CD14-positive monocyte (primary cell): ENCODE data around the gene CCP110. TPM values are rescaled to one million over a fixed set of nuclear protein-coding genes. Genes with fewer than 3 reads are reported as not detected.

Source experiments
- DNase-seq, 3 donors: peaks; one replicate each; pipeline ENCODE4 v3.0.0-alpha.2; 2011 to 2022
- H2AFZ ChIP-seq: 2 replicates; pipeline ENCODE4 v1.6.0; 2012; ENCODE audit warnings: mild to moderate bottlenecking, low read depth, low read length, inconsistent platforms; ENCODE audit not compliant: insufficient read depth, poor library complexity, severe bottlenecking
- H3K27ac ChIP-seq, 2 donors: 1 replicate in 1 of 2; 2 replicates in 1 of 2; pipeline ENCODE4 v1.5.1; 2012 to 2013; ENCODE audit warnings: low read length in 2 of 2, control low read depth in 1 of 2, inconsistent platforms in 1 of 2, low read depth in 1 of 2, mild to moderate bottlenecking in 1 of 2
- H3K27me3 ChIP-seq, 2 donors: one replicate each; pipeline versions ENCODE4 v1.6.0 to v1.6.1; 2011 to 2013; ENCODE audit warnings: low read length in 2 of 2; ENCODE audit not compliant: control insufficient read depth in 2 of 2, insufficient read depth in 2 of 2
- H3K36me3 ChIP-seq, 2 donors: replicated peaks in 1 of 2; 1 replicate in 1 of 2; 2 replicates in 1 of 2; pipeline versions ENCODE4 v1.5.1 to v1.6.1; 2012 to 2013; ENCODE audit warnings: low read length in 2 of 2, control low read depth in 1 of 2, inconsistent platforms in 1 of 2, mild to moderate bottlenecking in 1 of 2; ENCODE audit not compliant: insufficient read depth in 2 of 2, control insufficient read depth in 1 of 2
- H3K4me1 ChIP-seq, 2 donors: 1 replicate in 1 of 2; 2 replicates in 1 of 2; pipeline versions ENCODE4 v1.5.1 to v1.6.1; 2012 to 2013; ENCODE audit warnings: low read length in 2 of 2, control low read depth in 1 of 2, inconsistent platforms in 1 of 2, mild to moderate bottlenecking in 1 of 2, moderate library complexity in 1 of 2; ENCODE audit not compliant: insufficient read depth in 2 of 2, control insufficient read depth in 1 of 2
- H3K4me2 ChIP-seq: replicated peaks from 2 replicates; pipeline ENCODE3; 2012; ENCODE audit warnings: low read length, moderate library complexity, mild to moderate bottlenecking; ENCODE audit not compliant: poor library complexity, severe bottlenecking; ENCODE audit errors: extremely low read depth
- H3K4me3 ChIP-seq, 3 experiments: fragments of 200-600 bp in 1 of 3; sonication (generic) in 1 of 3; replicated peaks in 1 of 3; 1 replicate in 2 of 3; 2 replicates in 1 of 3; pipeline ENCODE4 v1.5.1; 2011 to 2013; ENCODE audit warnings: low read length in 3 of 3, mild to moderate bottlenecking in 3 of 3, control low read depth in 2 of 3, low read depth in 2 of 3, inconsistent platforms in 1 of 3, moderate library complexity in 1 of 3
- H3K79me2 ChIP-seq: 2 replicates; pipeline ENCODE4 v1.6.0; 2012; ENCODE audit warnings: mild to moderate bottlenecking, control low read depth, inconsistent platforms, low read length, moderate library complexity; ENCODE audit not compliant: insufficient read depth
- H3K9ac ChIP-seq: 2 replicates; pipeline ENCODE4 v1.6.0; 2017; ENCODE audit warnings: low read length, mild to moderate bottlenecking; ENCODE audit not compliant: insufficient read depth, poor library complexity, severe bottlenecking
- H3K9me3 ChIP-seq, 2 donors: replicated peaks in 1 of 2; 1 replicate in 1 of 2; 2 replicates in 1 of 2; pipeline versions ENCODE4 v1.5.1 to v1.6.1; 2012 to 2013; ENCODE audit warnings: low read length in 2 of 2, control low read depth in 1 of 2; ENCODE audit not compliant: control insufficient read depth in 1 of 2, insufficient read depth in 1 of 2
- H4K20me1 ChIP-seq: 2 replicates; pipeline ENCODE4 v1.6.0; 2012; ENCODE audit warnings: mild to moderate bottlenecking, low read length, control low read depth, moderate library complexity; ENCODE audit not compliant: insufficient read depth
- H3K27ac Mint-ChIP-seq, 7 donors: one replicate each; pipeline ENCODE4 v1.8.0; 2020; ENCODE audit warnings: mild to moderate bottlenecking in 7 of 7, mixed read lengths in 7 of 7, moderate library complexity in 6 of 7, inconsistent platforms in 2 of 7
- H3K27me3 Mint-ChIP-seq, 3 donors: one replicate each; pipeline ENCODE4 v1.8.0; 2021 to 2022; ENCODE audit warnings: low read depth in 3 of 3, mild to moderate bottlenecking in 3 of 3, mixed read lengths in 3 of 3, moderate library complexity in 3 of 3, inconsistent platforms in 1 of 3
- H3K36me3 Mint-ChIP-seq, 2 donors: one replicate each; pipeline ENCODE4 v1.8.0; 2020; ENCODE audit warnings: mixed read lengths in 2 of 2, inconsistent platforms in 1 of 2, mild to moderate bottlenecking in 1 of 2
- H3K4me1 Mint-ChIP-seq: one replicate; pipeline ENCODE4 v1.8.0; 2020; ENCODE audit warnings: mild to moderate bottlenecking, mixed read lengths
- H3K4me3 Mint-ChIP-seq, 2 donors: one replicate each; pipeline ENCODE4 v1.8.0; 2020; ENCODE audit warnings: mild to moderate bottlenecking in 2 of 2, mixed read lengths in 2 of 2, moderate library complexity in 1 of 2
- H3K9me3 Mint-ChIP-seq, 7 donors: one replicate each; pipeline ENCODE4 v1.8.0; 2020 to 2022; ENCODE audit warnings: mixed read lengths in 7 of 7, mild to moderate bottlenecking in 6 of 7, moderate library complexity in 6 of 7, inconsistent platforms in 2 of 7
- WGBS: methylation state at CpG from one replicate; pipeline ENCODE4 v1.1.5; 2013; ENCODE audit warnings: missing lambda C conversion rate; ENCODE audit not compliant: insufficient coverage; 5-methylcytosine and 5-hydroxymethylcytosine counted together
- intact Hi-C, 2 donors: fragments of 100-400 bp; cut with micrococcal nuclease; formaldehyde crosslinking; loops; one replicate each; pipeline versions ENCODE4 v1.15.0 to v1.15.1; 2023
- polyA plus RNA-seq, 3 donors: library from polyadenylated mRNA; depleted of rRNA in 1 of 3; unstranded in 2 of 3; stranded (reverse) in 1 of 3; fragments of 300-500 nt in 2 of 3; fragments of >200 nt in 1 of 3; fragmentation: Illumina TruSeq in 2 of 3; gene quantifications; 1 replicate in 2 of 3; 2 replicates in 1 of 3; pipeline ENCODE4 v1.2.3, GENCODE V29; 2012 to 2021
- TF ChIP-seq, protein P1 (sequence below): fragments of 200-600 bp; IDR thresholded peaks from one replicate; pipeline ENCODE4 v1.8.0; 2022; ENCODE audit warnings: antibody characterized with exemption, mild to moderate bottlenecking

The CCP110 gene
- polyA plus RNA-seq, 3 donors: 3.5 to 6.2 (median 6.1) TPM

DNA sequence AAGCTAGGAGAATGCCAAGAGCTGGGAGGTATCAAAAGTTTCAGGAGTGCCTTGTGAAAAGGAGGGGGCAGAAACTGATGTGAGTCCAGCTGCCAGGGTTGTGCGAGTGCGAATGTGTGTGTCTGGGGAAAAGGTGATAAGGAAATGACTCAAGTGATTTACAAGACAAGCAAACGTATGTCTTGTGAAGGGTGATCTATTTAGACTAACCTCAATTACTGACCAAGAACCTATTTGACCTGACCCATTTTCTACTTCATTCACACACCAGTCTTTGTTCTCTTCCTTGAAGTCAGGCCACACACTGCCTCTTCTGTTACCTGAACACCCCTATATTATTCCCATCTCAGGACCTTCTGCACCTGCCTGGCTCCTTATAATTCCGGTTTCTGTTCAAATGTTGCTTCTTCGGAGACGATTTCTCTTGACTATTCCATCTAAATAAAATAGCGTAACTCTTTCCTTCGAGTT lies 2.8 kb upstream of the CCP110 start:
- Histone ChIP-seq H3K4me3 (peak overlapping the region; percentile 71 to 97 (median 88)), H3K4me2 (peak overlapping the region; percentile 99), H2AFZ (peak overlapping the region; percentile 95), H3K9me3 (no peaks in the 10 kb centered on the region), H3K36me3 (peaks cover 18 to 20% of the 10 kb centered on the region in 2 donors), H3K9ac (peak overlapping the region; percentile 81), H3K27ac (peak overlapping the region in 1 of 2 donors; percentile 91), H4K20me1 (peaks cover 8% of the 10 kb centered on the region), H3K79me2 (peaks cover 80% of the 10 kb centered on the region), H3K4me1 (peaks cover 34 to 63% of the 10 kb centered on the region in 2 donors), H3K27me3 (no peaks in the 10 kb centered on the region)
- H3K9me3 Mint-ChIP-seq: peaks cover 0 to 2% (median 0%) of the 10 kb centered on the region in 7 donors
- TF ChIP-seq, protein P1, sequence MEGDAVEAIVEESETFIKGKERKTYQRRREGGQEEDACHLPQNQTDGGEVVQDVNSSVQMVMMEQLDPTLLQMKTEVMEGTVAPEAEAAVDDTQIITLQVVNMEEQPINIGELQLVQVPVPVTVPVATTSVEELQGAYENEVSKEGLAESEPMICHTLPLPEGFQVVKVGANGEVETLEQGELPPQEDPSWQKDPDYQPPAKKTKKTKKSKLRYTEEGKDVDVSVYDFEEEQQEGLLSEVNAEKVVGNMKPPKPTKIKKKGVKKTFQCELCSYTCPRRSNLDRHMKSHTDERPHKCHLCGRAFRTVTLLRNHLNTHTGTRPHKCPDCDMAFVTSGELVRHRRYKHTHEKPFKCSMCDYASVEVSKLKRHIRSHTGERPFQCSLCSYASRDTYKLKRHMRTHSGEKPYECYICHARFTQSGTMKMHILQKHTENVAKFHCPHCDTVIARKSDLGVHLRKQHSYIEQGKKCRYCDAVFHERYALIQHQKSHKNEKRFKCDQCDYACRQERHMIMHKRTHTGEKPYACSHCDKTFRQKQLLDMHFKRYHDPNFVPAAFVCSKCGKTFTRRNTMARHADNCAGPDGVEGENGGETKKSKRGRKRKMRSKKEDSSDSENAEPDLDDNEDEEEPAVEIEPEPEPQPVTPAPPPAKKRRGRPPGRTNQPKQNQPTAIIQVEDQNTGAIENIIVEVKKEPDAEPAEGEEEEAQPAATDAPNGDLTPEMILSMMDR: no peak
- H3K36me3 Mint-ChIP-seq: peaks cover 21 to 22% of the 10 kb centered on the region in 2 donors
- WGBS: 0% methylated on average over 3 of the region's 8 CpGs
- H3K27me3 Mint-ChIP-seq: peaks cover 0 to 2% (median 0%) of the 10 kb centered on the region in 3 donors
- H3K27ac Mint-ChIP-seq: peak overlapping the region; percentile 87 to 94 (median 93)
- DNase-seq: no peak
- intact Hi-C loops: loop anchor here (5.0 kb wide), 3 partner anchors 36 to 719 kb away; partner anchors contain the start of genes ARL6IP1 (in 1 of the 2), COQ7 (in 1 of the 2) and VPS35L (in 1 of the 2)
- H3K4me1 Mint-ChIP-seq: peaks cover 48% of the 10 kb centered on the region
- peak overlapping the region; percentile 95 to 98 for H3K4me3 Mint-ChIP-seq

DNA sequence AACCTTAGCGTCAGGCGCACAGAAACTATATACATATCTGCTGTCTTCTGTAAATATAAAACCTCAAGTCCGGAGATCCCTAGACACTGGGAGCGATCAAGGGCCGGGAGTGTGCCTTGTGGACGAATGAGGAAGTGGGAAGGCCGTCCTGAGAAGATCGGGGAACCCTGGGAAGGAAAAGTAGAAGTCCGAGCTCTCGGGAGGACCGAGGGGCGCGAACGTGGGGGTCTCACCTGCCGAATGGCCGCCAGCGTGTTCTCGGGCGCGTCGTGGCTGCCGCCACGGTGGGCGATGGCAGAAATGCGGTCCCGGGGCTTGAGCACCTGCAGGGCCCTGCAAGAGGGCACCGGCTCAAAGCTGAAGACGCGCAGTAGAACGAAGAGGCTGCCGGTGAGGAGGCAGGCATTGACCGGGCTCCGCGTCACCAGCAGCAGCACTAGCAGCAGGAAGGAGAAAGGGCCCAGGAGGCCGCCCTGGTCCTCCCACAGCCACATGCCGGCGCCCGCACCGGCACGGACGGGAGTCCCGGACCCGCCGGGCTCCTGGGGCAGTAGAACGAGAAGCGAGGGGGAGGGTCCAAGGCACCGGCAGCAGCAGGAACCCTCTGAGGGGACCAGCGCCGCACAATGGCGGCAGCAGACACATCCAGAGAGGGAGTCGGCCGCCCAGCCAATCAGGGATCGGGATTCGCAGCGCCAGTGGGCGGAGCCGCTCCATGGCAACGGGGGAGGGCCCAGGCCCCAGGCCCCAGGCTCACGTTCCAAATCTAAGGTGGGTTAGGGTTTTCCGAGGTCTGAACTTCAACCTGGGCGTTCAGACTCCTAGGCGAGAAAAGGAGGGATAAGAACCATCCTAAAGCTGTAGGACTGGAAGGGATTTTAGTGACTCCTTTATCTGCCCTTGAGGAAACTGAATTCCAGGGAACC lies 2.0 kb upstream of the CCP110 start, which contains the start of gene GDE1:
Gene GDE1 (minus strand): TSS at position 628 of the 926 bp plus-strand sequence. CDS start 134 bp downstream, at position 494.
- peak within 1 kb of the TSS; percentile 99 for H3K4me2 ChIP-seq
- peaks cover 0 to 2% (median 0%) of the 10 kb centered on the region in 3 donors for H3K27me3 Mint-ChIP-seq
- H3K4me1 ChIP-seq: peaks cover 34 to 63% of the 10 kb centered on the region in 2 donors
- intact Hi-C loops: loop anchor here (5.0 kb wide), 3 partner anchors 36 to 719 kb away; partner anchors contain the start of genes ARL6IP1 (in 1 of the 2), COQ7 (in 1 of the 2) and VPS35L (in 1 of the 2)
- peaks cover 9 to 11% of the 10 kb centered on the region in 2 donors for H3K36me3 ChIP-seq
- peaks cover 0 to 2% (median 0%) of the 10 kb centered on the region in 7 donors for H3K9me3 Mint-ChIP-seq
- H3K4me3 ChIP-seq: peak within 1 kb of the TSS; percentile 71 to 97 (median 88)
- H3K27me3 ChIP-seq: no peaks in the 10 kb centered on the region
- H3K4me1 Mint-ChIP-seq: peaks cover 48% of the 10 kb centered on the region
- TF ChIP-seq, protein P1: peak; percentile 24
- peaks cover 82% of the 10 kb centered on the region for H3K79me2 ChIP-seq
- under 1% methylated on average over 60 of the region's 62 CpGs for WGBS
- peak within 1 kb of the TSS; percentile 81 to 91 for H3K27ac ChIP-seq
- H3K4me3 Mint-ChIP-seq: peak within 1 kb of the TSS; percentile 95 to 98
- peaks cover 15 to 16% of the 10 kb centered on the region in 2 donors for H3K36me3 Mint-ChIP-seq
- H3K9me3 ChIP-seq: no peaks in the 10 kb centered on the region
- H3K9ac ChIP-seq: peak within 1 kb of the TSS; percentile 81
- peak within 1 kb of the TSS; percentile 95 for H2AFZ ChIP-seq
- peak within 1 kb of the TSS; percentile 87 to 94 (median 93) for H3K27ac Mint-ChIP-seq
- peaks cover 8% of the 10 kb centered on the region for H4K20me1 ChIP-seq
- peak; percentile 81 to 89 (median 86) for DNase-seq
